VCaP (cell line): ENCODE measurements around the gene GRM7.

Source experiments
- H3K27ac ChIP-seq: fragments of 450-650 bp; 2 replicates; pipeline ENCODE4 v1.5.1; 2017
- CTCF ChIP-seq: fragments of 450-650 bp; conservative IDR thresholded peaks from 2 replicates; pipeline ENCODE4 v1.5.1; 2017; ENCODE audit warnings: mild to moderate bottlenecking, moderate library complexity

GRM7 gene

GRCh38 chr3:7357101-7357500 lies 496.2 kb downstream of the GRM7 start:
- H3K27ac ChIP-seq, result no peak overlapping the region
- no peak for TF ChIP-seq CTCF

GRCh38 chr3:7367968-7368367 lies 507.1 kb downstream of the GRM7 start:
- H3K27ac ChIP-seq, result no peak overlapping the region
- no peak for TF ChIP-seq CTCF

GRCh38 chr3:7368597-7368996 lies 507.7 kb downstream of the GRM7 start:
- TF ChIP-seq CTCF, result no peak
- H3K27ac ChIP-seq, result no peak overlapping the region

- TF ChIP-seq CTCF, result no peak
Observed at GRCh38 chr3:7371693-7372572, 511.0 kb downstream of the GRM7 start.

GRCh38 chr3:7377103-7377502 lies 516.2 kb downstream of the GRM7 start:
- TF ChIP-seq CTCF, result no peak
- H3K27ac ChIP-seq, result no peak overlapping the region

More at GRCh38 chr3:7371693-7372572, 511.0 kb downstream of the GRM7 start:
- no peak overlapping the region for H3K27ac ChIP-seq

- no peak for TF ChIP-seq CTCF
- H3K27ac ChIP-seq, result peak overlapping the region; percentile 67
Observed at GRCh38 chr3:7381741-7382140, 520.8 kb downstream of the GRM7 start.

GRCh38 chr3:7382293-7383010 lies 521.5 kb downstream of the GRM7 start:
- peak overlapping the region; percentile 67 for H3K27ac ChIP-seq
- no peak for TF ChIP-seq CTCF
